ENCODE measurements around the gene RAD51B.

DNA sequence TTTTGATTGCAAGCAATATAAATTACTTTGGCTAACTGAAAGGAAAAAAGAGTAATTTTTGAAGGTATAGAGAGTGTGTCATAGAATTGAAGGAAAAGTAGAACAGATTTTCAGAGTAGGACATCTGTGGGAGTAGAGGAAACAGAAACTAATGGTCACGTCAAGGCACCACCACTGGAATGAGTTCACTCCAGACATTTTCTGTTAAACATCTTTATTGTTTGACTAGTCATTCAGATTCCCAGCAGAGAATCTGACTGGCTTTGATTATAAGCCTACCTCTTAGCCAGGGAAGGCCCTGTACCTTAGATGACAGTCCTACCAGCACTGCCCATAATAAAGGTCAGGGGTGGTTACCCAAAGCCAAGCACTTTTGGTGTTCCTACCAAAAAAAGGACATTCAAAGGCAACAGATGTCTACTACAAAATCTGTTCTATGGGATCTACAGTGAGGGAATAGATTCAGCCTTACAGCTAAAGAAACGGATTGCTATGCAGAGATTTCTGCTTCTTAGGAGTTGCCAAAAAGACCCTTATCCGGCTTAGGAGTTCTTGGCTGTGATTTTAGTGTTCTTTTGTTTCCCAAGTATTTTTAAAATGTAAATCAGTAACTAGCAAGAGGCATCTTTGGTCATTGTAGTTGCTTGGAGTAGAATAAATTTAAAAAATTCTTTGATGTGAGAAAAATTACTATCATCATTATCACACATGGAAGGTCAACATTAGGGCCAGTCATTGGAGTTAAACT lies 410.8 kb downstream of the RAD51B start:
- TF ChIP-seq, protein P1, sequence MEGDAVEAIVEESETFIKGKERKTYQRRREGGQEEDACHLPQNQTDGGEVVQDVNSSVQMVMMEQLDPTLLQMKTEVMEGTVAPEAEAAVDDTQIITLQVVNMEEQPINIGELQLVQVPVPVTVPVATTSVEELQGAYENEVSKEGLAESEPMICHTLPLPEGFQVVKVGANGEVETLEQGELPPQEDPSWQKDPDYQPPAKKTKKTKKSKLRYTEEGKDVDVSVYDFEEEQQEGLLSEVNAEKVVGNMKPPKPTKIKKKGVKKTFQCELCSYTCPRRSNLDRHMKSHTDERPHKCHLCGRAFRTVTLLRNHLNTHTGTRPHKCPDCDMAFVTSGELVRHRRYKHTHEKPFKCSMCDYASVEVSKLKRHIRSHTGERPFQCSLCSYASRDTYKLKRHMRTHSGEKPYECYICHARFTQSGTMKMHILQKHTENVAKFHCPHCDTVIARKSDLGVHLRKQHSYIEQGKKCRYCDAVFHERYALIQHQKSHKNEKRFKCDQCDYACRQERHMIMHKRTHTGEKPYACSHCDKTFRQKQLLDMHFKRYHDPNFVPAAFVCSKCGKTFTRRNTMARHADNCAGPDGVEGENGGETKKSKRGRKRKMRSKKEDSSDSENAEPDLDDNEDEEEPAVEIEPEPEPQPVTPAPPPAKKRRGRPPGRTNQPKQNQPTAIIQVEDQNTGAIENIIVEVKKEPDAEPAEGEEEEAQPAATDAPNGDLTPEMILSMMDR (IDR thresholded peaks at IDR 0.05), result no peak
- no peak for TF ChIP-seq POLR2A (IDR thresholded peaks at IDR 0.05)

Measured in tibial nerve (tissue), 3 donors.